Transverse colon (tissue), 4 donors: ENCODE results near the gene SAMD13. TPM values are rescaled to one million over a fixed set of nuclear protein-coding genes. Genes with fewer than 3 reads are reported as not detected.

Experiments used
- DNase-seq: peaks from one replicate; pipeline ENCODE4 v3.0.0-alpha.2; 2019
- H3K27ac ChIP-seq, 4 donors: fragments of 200-600 bp; sonication (generic); 2 replicates each; pipeline ENCODE4 v1.5.1; 2016 to 2018; ENCODE audit warnings: inconsistent platforms in 4 of 4
- H3K27me3 ChIP-seq: fragments of 200-600 bp; sonication (generic); 2 replicates; pipeline ENCODE4 v1.5.1; 2017; ENCODE audit warnings: inconsistent platforms
- H3K36me3 ChIP-seq, 4 donors: fragments of 200-600 bp; sonication (generic); 2 replicates each; pipeline ENCODE4 v1.5.1; 2017 to 2019; ENCODE audit warnings: inconsistent platforms in 4 of 4
- H3K4me1 ChIP-seq, 4 donors: fragments of 200-600 bp; sonication (generic); 2 replicates each; pipeline ENCODE4 v1.5.1; 2017 to 2020; ENCODE audit warnings: inconsistent platforms in 4 of 4
- H3K4me3 ChIP-seq, 4 donors: fragments of 200-600 bp; sonication (generic); 1 replicate in 1 of 4; 2 replicates in 3 of 4; pipeline versions ENCODE4 v1.5.1 to v1.6.1; 2017 to 2019; ENCODE audit warnings: inconsistent platforms in 4 of 4
- H3K9me3 ChIP-seq, 2 donors: fragments of 200-600 bp; sonication (generic); 2 replicates each; pipeline ENCODE4 v1.5.1; 2017 to 2019; ENCODE audit warnings: inconsistent platforms in 2 of 2
- CTCF ChIP-seq, 5 experiments: fragments of 200-600 bp in 3 of 5; fragments of 450-650 bp in 2 of 5; sonication (generic) in 3 of 5; IDR thresholded peaks; 1 replicate in 2 of 5; 2 replicates in 3 of 5; pipeline ENCODE4 v1.5.1; 2016 to 2017; ENCODE audit warnings: antibody characterized with exemption in 5 of 5, inconsistent platforms in 3 of 5, mild to moderate bottlenecking in 2 of 5, moderate library complexity in 1 of 5
- EP300 ChIP-seq: sonication (generic); formaldehyde crosslinking; IDR thresholded peaks from one replicate; pipeline ENCODE4 v1.6.1; 2017; ENCODE audit warnings: antibody characterized with exemption, low read depth
- POLR2A ChIP-seq: fragments of 450-650 bp; IDR thresholded peaks from one replicate; pipeline ENCODE4 v1.6.1; 2016; ENCODE audit warnings: antibody characterized with exemption, mild to moderate bottlenecking, moderate library complexity
- POLR2AphosphoS5 ChIP-seq, 3 donors: sonication (generic); formaldehyde crosslinking; IDR thresholded peaks; one replicate each; pipeline ENCODE4 v1.6.1; 2016; ENCODE audit warnings: antibody characterized with exemption in 3 of 3
- WGBS, 2 donors: methylation state at CpG; one replicate each; pipeline ENCODE4 v1.1.5; 2018; ENCODE audit warnings: low coverage in 1 of 2; 5-methylcytosine and 5-hydroxymethylcytosine counted together
- in situ Hi-C, 4 donors: fragments of 200-750 bp; cut with MboI; loops; one replicate each; pipeline versions ENCODE4 v1.15.0 to v1.15.1; 2017; ENCODE audit warnings: low sequenced_read_pairs in 3 of 4, low pct_ligation_motif_present in 1 of 4, low pct_unique_long_range_greater_than_20kb in 1 of 4
- intact Hi-C: fragments of 100-400 bp; cut with DNase I; formaldehyde crosslinking; loops from one replicate; pipeline ENCODE4 v1.15.1; 2023; ENCODE audit warnings: low total_unique reads
- small RNA-seq, 4 donors: library from RNA; depleted of rRNA; stranded (forward); fragments of <200 nt; gene quantifications; one replicate each; pipeline ENCODE3, GENCODE V24; 2016
- total RNA-seq, 4 donors: library from RNA; depleted of rRNA; stranded (reverse); fragments of >200 nt; gene quantifications; one replicate each; pipeline ENCODE4 v1.1.0, GENCODE V29; 2016

The SAMD13 gene
- total RNA-seq, 4 donors from 2014 or later, result 2.2 to 17.8 (median 13.9) TPM

DNA sequence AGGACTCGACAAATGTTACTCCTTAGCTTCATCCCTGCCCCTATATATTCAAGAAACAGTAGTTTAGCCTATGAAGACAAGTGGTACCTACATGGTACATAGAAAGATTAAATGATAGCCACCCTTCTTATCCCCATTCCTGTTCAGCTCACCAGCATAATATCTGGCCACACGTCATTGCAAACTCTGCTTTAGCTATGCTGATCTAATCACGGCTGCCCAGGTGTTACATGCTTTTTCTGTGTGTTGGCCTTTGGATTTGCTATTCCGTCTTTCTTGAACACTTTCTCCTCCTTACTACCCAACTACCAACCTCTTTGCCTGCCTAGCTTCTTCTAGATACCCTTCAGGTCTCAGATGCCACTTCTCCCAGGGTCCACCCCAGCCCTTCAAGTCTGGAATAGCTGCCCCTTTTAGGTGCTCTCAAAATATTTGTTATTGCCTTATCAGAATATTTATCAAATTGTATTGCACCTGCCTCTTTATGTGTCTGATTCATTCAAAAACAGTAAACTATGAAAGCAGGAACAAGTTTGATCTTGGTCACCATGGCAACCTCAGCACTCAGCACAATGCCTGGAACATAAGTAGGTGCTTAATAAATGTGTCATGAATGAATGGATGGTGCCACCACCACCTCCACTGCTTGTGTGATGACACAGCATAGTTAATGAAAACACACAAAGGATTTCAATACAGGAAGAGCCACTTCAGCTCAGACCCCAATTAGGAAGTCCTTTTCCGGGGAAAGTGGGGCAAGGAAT lies 85.4 kb downstream of the SAMD13 start:
- H3K27me3 ChIP-seq, result no peaks in the 10 kb centered on the region
- no peak overlapping the region for H3K4me3 ChIP-seq
- in situ Hi-C loops (no loop called here), intact Hi-C loops (no loop called here)
- H3K36me3 ChIP-seq, result no peaks in the 10 kb centered on the region
- DNase-seq, result no peak
- H3K27ac ChIP-seq, result no peak overlapping the region
- no peaks in the 10 kb centered on the region for H3K4me1 ChIP-seq
- WGBS, 2 donors, result 80 to 100% methylated on average over 2 to 5 of the region's 5 CpGs
- H3K9me3 ChIP-seq, result no peaks in the 10 kb centered on the region
- TF ChIP-seq EP300 (no peak), CTCF (IDR thresholded peaks at IDR 0.05) (no peak), POLR2A (no peak), POLR2AphosphoS5 (IDR thresholded peaks at IDR 0.05) (no peak)

- Histone ChIP-seq H3K9me3 (no peaks in the 10 kb centered on the region), H3K27me3 (no peaks in the 10 kb centered on the region), H3K27ac (no peak overlapping the region), H3K4me1 (no peaks in the 10 kb centered on the region), H3K36me3 (no peaks in the 10 kb centered on the region), H3K4me3 (no peak overlapping the region)
- no peak for TF ChIP-seq POLR2AphosphoS5 (IDR thresholded peaks at IDR 0.05)
- in situ Hi-C loops (no loop called here), intact Hi-C loops (no loop called here)
- 82 to 85% methylated on average over 2 to 8 of the region's 8 CpGs for WGBS, 2 donors
- no peak for DNase-seq
These were observed 86.1 kb downstream of the SAMD13 start for GRCh38 chr1:84387480-84388163.

GRCh38 chr1:84390226-84390625 lies 88.7 kb downstream of the SAMD13 start:
- intact Hi-C loops, result no loop called here
- TF ChIP-seq EP300 (no peak), CTCF (IDR thresholded peaks at IDR 0.05) (no peak), POLR2AphosphoS5 (IDR thresholded peaks at IDR 0.05) (no peak), POLR2A (no peak)
- Histone ChIP-seq H3K27ac (no peak overlapping the region), H3K4me3 (no peak overlapping the region), H3K27me3 (no peaks in the 10 kb centered on the region), H3K9me3 (no peaks in the 10 kb centered on the region), H3K4me1 (no peaks in the 10 kb centered on the region), H3K36me3 (no peaks in the 10 kb centered on the region)
- in situ Hi-C loops, result no loop called here
- DNase-seq, result no peak

DNA sequence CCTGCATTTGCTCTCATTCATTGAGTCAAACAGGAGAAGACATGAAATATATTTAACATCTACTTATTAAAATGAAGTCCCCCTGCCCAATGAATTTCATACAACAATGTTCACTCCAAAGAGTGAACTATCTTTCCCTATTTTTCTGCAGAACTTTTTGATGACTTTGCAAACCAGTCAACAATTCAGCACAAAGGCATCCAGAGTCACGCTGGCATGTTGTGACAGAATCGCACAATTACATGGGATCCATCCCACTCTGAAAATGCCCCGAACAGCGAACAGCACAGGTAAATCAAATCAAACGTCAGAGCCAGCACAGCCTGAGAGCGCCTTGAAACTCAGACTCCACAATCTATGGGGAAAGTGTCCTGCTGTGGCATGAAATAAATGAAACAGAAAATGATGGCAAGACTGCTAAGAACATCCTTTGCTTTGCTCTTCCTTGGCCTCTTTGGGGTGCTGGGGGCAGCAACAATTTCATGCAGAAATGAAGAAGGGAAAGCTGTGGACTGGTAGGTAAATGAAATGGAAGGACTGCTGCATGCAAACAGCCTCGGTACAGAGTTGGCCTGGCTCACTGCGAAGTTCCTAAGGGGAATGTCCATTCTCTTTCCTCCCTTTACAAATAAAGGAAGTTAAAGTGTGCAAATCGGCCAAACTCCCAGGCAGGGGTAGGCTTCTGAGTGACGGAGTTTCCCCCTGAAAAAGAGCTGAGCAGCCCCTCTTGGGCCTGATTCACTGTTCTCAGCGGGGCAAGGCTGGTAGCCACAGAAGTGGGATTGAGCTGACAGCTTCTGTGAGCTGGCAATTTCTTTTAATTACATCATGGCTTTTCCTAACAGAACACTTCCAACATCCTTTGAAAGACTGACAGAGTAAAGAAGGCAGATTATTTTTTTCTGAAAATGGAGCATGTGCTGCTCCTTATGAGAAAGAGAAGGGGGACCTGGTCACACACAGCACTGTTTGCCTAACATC lies 97.0 kb downstream of the SAMD13 start, which contains the start of gene DNASE2B:
TSS of gene DNASE2B (plus strand) at position 310 of the 981 bp plus-strand sequence. CDS start at position 391, 81 bp downstream.
- WGBS, 2 donors, result 83 to 89% methylated on average over 9 to 11 of the region's 11 CpGs
- in situ Hi-C loops, result no loop called here

More for the DNA sequence above, 97.0 kb downstream of the SAMD13 start, which contains the start of gene DNASE2B:
- Histone ChIP-seq H3K4me1 (no peaks in the 10 kb centered on the region), H3K36me3 (no peaks in the 10 kb centered on the region), H3K9me3 (no peaks in the 10 kb centered on the region), H3K27me3 (no peaks in the 10 kb centered on the region), H3K27ac (no peak within 1 kb of the TSS), H3K4me3 (no peak within 1 kb of the TSS)
- intact Hi-C loops, result no loop called here
- TF ChIP-seq CTCF (IDR thresholded peaks at IDR 0.05) (no peak), EP300 (no peak), POLR2AphosphoS5 (IDR thresholded peaks at IDR 0.05) (no peak), POLR2A (no peak)
- no peak for DNase-seq

Small RNA genes lying within 50 kb of the gene (small RNA-seq; reads per million reads assigned to genes)
- 0 reads per million in 4 donors for gene RF00410

Other genes starting within 250 kb of the SAMD13 start
- gene PRKACB, start 157.4 kb upstream of the SAMD13 start, total RNA-seq, result 100 to 1,000 TPM in 1 of 4 donors, 10 to 100 TPM in 3; 34.6 to 115 (median 79.2) TPM
- gene DNASE2B, start 96.8 kb downstream of the SAMD13 start, total RNA-seq, result 1 to 10 TPM in 1 of 4 donors, under 1 TPM in 1, not detected in 2; 0.64 to 1.9 TPM
- gene RPF1, start 177.6 kb downstream of the SAMD13 start, total RNA-seq, result 10 to 100 TPM; 14.7 to 38.4 (median 25.9) TPM
- 1 to 10 TPM in 1 of 4 donors, under 1 TPM in 1, not detected in 2; 0.14 to 1.6 TPM for gene SPATA1, start 204.7 kb downstream of the SAMD13 start, total RNA-seq
- gene GNG5, start 204.9 kb downstream of the SAMD13 start, total RNA-seq, result 100 to 1,000 TPM in 2 of 4 donors, 10 to 100 TPM in 2; 19.1 to 172 (median 127) TPM